GM21528 (cell line): ENCODE results near the gene PPP6C.
"Not testable (repeated sequence)": the region's sequence is repeated elsewhere in the genome, so short reads cannot be mapped to it uniquely, and the experiment has no call there.

Source experiments
- ATAC-seq: cut with Tn5 transposase; IDR thresholded peaks from one replicate; pipeline ENCODE4 v1.9.1; 2021; ENCODE audit warnings: mild to moderate bottlenecking, moderate library complexity; ENCODE audit not compliant: unreplicated experiment, low FRiP score

PPP6C gene

GRCh38 chr9:125183561-125183960, 6.0 kb downstream of the PPP6C start:
- no peak for ATAC-seq

DNA sequence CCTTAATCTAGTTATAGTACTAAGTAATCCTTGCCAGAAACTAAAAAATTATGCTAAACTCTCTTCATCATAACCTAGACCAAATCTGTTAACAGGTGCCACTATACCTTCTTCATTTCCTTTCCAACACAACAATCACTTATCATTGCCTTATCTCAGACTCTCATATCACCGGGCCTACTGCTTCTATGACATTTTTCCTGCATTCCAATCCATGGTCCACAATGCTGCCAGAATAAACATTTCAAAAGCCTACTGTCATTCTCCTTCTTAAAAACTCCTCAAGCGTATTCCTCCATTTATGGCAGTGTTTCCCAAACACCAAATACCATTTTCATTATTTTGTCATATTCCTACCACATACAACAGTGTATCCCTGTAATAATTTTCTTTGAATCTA, 6.5 kb downstream of the PPP6C start:
- no peak for ATAC-seq

GRCh38 chr9:125181756-125182155, 7.8 kb downstream of the PPP6C start:
- not testable (repeated sequence) for ATAC-seq

DNA sequence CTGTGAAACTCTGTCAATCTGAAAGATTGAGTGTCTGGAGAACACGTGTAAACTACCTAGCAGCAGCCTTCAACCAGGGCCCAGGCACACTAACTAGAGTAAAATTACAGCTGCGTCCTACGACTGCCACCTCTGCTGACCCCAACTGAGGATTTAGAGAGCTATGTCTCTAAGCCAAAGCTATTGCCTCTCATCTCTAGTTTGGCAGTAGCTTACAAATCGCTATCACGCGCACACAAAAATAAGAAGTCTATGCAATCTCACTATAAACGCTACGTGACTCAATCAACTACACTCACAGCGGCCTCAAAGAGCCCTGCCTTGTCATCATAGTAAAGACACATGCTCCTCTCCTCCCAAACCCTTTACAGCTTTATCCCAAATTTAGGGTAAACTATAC, 8.7 kb downstream of the PPP6C start:
- no peak for ATAC-seq

GRCh38 chr9:125179776-125180175, 9.8 kb downstream of the PPP6C start:
- ATAC-seq: not testable (repeated sequence)

DNA sequence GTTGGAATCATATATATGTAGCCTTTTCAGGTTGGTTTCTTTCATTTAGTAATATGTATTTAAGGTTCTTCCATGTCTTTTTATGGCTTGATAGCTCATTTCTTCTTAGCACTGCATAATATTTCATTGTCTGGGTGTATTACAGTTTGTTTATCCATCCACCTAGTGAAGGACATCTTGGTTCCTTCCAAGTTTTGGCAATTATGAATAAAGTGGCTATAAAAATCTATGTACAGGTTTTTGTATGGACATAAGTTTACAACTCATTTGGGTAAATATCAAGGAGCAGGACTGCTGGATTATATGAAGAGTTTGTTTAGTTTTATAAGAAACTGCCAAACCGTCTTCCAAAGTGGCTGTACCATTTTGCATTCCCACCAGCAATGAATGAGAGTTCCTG, 11.7 kb downstream of the PPP6C start:
- no peak for ATAC-seq

- ATAC-seq: no peak
These were observed 13.0 kb downstream of the PPP6C start for GRCh38 chr9:125176636-125177035.

DNA sequence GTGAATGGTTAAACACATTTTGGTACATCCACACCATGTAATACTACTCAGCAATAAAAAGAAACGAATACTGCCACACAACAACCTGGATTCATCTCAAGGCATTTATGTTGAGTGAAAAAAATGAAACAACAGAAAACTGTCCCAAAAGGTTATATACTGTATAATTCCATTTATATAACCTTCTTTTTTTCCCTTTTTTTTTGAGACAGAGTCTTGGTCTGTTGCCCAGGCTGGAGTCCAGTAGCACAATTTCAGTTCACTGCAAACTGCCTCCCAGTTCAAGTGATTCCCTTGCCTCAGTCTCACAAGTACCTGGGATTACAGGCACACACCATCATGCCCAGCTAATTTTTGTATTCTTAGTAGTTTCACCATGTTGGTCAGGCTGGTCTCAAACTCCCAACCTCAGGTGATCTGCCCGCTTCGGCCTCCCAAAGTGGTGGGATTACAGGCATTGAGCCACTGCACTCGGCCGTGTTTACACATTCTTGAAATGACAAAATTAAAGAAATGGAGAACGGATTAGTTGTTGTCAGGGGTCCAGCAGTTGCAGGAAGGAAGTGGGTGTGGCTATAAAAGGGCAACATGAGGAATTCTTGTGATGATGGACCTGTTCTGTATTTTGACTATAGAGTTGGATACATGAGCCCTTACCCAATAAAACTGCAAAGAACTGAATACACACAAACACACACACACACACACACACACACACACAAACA, 17.4 kb downstream of the PPP6C start:
- no peak for ATAC-seq

GRCh38 chr9:125169895-125170294, 19.7 kb downstream of the PPP6C start:
- ATAC-seq: no peak

- ATAC-seq: no peak
These were observed 22.8 kb downstream of the PPP6C start for GRCh38 chr9:125166762-125167161.

GRCh38 chr9:125162891-125163290, 26.7 kb downstream of the PPP6C start:
- not testable (repeated sequence) for ATAC-seq

GRCh38 chr9:125161284-125161918, 28.2 kb downstream of the PPP6C start:
- no peak for ATAC-seq

DNA sequence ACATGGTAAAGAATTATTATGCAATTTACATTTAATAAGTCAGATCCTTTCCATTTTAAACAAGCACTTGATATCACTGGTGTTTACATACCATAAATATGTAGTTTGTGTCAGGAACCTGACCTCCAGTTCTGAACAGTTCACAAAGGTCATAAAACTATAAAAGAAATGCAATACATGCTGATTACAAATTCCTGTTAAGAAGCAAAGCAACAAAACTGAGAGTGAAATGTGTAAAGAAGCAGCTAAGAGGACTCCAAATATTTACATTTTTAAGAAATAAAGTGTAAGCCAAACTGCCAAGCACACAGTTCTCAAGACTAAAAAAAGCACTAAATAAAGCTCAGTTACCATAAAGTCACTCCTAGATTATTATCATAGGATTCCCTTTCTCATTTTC, 28.9 kb downstream of the PPP6C start:
- no peak for ATAC-seq

- ATAC-seq: no peak
These were observed 33.1 kb downstream of the PPP6C start for GRCh38 chr9:125156551-125156950.

- ATAC-seq: no peak
These were observed 35.8 kb downstream of the PPP6C start for GRCh38 chr9:125153712-125154367.

DNA sequence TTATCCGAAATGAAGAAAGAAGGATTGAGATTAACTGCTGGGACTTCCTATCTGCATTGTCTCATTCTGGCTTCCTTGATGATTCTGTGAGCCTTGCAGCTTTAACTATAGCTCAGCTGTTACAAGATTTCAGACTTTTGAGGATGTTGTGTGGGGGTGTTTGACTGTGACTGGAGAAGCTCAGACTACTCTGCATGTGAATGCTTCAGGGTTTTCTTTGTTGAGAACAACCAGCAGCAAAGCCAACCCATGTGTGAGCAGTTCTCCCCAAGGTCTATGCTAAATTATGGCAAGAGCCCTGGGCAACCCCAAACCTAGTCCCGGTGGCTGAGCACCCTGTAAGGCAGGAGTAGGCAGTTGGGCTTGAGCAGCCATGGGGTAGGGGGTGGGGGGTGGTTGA, 37.9 kb downstream of the PPP6C start:
- no peak for ATAC-seq

GRCh38 chr9:125150349-125151245, 39.0 kb downstream of the PPP6C start:
- ATAC-seq: no peak

- ATAC-seq: no peak
These were observed 42.1 kb downstream of the PPP6C start for GRCh38 chr9:125147401-125147951.

DNA sequence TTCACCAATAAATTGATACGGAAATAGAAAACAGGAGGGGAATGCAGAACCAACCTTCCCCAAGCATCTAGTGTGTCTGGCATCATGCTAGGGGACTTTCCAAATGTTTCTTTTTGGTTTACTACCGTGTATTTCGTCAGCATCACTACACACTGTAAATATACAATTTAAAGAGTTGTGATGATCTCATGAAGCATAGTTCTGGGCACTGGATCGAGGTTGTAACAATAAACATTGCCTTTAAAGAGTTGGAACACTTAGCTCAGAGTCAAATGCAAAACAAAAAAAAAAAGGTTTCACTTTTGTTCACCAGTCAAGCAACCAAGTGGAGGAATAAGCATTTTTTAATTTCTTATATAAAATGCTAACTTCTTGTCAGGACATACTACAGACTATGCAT, 43.4 kb downstream of the PPP6C start:
- ATAC-seq: no peak

GRCh38 chr9:125145425-125145824, 44.2 kb downstream of the PPP6C start:
- no peak for ATAC-seq
